Hepatocyte (in vitro differentiated cells): ENCODE results near the gene THTPA.

Experiments used
- EZH2phosphoT487 ChIP-seq: fragments of 200-600 bp; sonication (generic); IDR thresholded peaks from one replicate; pipeline ENCODE4 v1.6.1; 2018; ENCODE audit warnings: antibody characterized with exemption, mild to moderate bottlenecking, low read depth, moderate library complexity; ENCODE audit not compliant: unreplicated experiment, severe bottlenecking
- TF ChIP-seq, protein P1 (sequence below): fragments of 200-600 bp; sonication (generic); IDR thresholded peaks from 2 replicates; pipeline ENCODE4 v1.5.1; 2016; ENCODE audit warnings: antibody characterized with exemption, mild to moderate bottlenecking; ENCODE audit not compliant: poor library complexity

- TF ChIP-seq, protein P1, sequence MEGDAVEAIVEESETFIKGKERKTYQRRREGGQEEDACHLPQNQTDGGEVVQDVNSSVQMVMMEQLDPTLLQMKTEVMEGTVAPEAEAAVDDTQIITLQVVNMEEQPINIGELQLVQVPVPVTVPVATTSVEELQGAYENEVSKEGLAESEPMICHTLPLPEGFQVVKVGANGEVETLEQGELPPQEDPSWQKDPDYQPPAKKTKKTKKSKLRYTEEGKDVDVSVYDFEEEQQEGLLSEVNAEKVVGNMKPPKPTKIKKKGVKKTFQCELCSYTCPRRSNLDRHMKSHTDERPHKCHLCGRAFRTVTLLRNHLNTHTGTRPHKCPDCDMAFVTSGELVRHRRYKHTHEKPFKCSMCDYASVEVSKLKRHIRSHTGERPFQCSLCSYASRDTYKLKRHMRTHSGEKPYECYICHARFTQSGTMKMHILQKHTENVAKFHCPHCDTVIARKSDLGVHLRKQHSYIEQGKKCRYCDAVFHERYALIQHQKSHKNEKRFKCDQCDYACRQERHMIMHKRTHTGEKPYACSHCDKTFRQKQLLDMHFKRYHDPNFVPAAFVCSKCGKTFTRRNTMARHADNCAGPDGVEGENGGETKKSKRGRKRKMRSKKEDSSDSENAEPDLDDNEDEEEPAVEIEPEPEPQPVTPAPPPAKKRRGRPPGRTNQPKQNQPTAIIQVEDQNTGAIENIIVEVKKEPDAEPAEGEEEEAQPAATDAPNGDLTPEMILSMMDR, result no peak
- no peak for TF ChIP-seq EZH2phosphoT487
These were observed 799 bp downstream of the THTPA start for GRCh38 chr14:23556700-23557440.
